HT-29 (cell line): ENCODE data around the gene BCR. TPM values are rescaled to one million over a fixed set of nuclear protein-coding genes. Genes with fewer than 3 reads are reported as not detected.
"Not testable (repeated sequence)": the region's sequence is repeated elsewhere in the genome, so short reads cannot be mapped to it uniquely, and the experiment has no call there.

Source experiments
- DNase-seq: peaks from one replicate; pipeline ENCODE4 v3.0.0-alpha.2; 2015; ENCODE audit warnings: low spot score
- small RNA-seq: library from RNA; depleted of rRNA; stranded (forward); fragments of <200 nt; gene quantifications from one replicate; pipeline ENCODE3, GENCODE V24; 2014
- total RNA-seq: library from RNA; depleted of rRNA; stranded (reverse); fragments of >200 nt; shearing (Covaris generic); gene quantifications from 2 replicates; pipeline ENCODE4 v1.2.3, GENCODE V29; 2014; rRNA removed

Gene BCR
- total RNA-seq, 1 experiment from 2014 or later, result 69.1 TPM

DNA sequence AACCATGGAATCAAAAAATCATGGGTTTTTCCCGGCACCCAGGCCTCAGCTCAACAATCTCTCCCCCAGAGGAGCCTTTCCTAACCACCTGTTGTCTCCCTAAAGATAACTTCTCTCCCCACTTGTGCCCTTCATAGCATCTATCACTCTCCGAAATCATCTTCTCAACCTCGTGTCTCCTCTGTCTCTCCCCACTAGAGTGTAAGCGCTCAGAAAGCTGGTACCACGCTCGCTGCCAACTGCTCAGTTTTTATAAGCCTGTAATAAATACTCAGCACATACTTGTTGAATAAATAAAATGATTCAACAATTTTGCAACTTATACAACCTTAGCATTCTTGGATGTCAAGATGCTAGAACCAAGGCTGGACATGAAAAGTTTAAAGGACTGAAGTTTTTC lies 185.2 kb downstream of the BCR start:
- DNase-seq, result no peak

DNA sequence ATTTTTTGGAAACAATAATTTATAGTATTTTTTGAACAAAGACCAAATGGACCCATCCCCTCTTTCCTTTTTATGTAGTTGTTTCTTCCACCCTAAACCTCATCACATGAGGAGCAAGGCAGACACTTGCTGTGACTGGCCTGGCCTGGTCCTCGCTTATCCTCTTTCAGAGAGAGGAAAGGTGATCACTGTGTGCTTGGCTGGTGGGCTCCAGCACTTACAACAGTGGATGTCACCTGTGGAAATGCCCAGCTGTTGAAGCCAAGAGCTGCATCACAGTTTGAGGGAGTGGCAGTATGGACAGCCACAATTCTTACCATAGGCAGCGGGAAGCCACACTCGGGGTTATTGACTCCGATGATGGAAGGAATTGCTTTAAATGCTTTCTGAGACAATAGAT lies 185.7 kb downstream of the BCR start:
- DNase-seq, result no peak

DNA sequence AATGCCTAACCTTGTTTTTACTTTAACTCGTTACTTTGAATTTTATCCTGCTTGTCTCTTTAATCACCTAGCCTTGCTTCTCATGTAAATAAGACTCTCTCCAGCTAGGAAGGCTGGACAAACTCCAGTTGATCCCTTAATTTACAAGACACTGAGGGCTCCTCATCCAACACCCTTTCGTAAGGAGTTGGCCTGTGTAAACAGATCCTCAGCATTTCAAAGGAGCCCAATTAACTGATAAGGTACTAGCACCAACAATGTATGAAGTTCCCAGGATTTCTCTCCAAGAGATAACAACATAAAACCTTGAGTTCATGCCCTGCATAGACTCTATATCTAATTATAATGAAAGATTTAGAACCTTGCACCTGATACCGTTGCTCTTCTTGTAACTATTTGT lies 186.9 kb downstream of the BCR start:
- DNase-seq, result not testable (repeated sequence)

Small RNA genes within 50 kb of the gene (small RNA-seq; reads per million reads assigned to genes)
- gene BCRP8, result not detected
- gene RF00017, result not detected
- gene RF00066, result not detected
- gene RN7SL263P, result not detected

Other genes starting within 250 kb of the BCR start
- 3.1 and 6.0 TPM in 2 replicates for gene GNAZ, start 110.0 kb upstream of the BCR start, total RNA-seq
- 0.55 TPM in 1 of 2 replicates, not detected in the other for gene RSPH14, start 38.5 kb upstream of the BCR start, total RNA-seq
- gene RAB36, start 35.0 kb upstream of the BCR start, total RNA-seq, result 0.26 and 1.5 TPM in 2 replicates